ENCODE data around the gene SEMA5A.

The SEMA5A gene, protein sequence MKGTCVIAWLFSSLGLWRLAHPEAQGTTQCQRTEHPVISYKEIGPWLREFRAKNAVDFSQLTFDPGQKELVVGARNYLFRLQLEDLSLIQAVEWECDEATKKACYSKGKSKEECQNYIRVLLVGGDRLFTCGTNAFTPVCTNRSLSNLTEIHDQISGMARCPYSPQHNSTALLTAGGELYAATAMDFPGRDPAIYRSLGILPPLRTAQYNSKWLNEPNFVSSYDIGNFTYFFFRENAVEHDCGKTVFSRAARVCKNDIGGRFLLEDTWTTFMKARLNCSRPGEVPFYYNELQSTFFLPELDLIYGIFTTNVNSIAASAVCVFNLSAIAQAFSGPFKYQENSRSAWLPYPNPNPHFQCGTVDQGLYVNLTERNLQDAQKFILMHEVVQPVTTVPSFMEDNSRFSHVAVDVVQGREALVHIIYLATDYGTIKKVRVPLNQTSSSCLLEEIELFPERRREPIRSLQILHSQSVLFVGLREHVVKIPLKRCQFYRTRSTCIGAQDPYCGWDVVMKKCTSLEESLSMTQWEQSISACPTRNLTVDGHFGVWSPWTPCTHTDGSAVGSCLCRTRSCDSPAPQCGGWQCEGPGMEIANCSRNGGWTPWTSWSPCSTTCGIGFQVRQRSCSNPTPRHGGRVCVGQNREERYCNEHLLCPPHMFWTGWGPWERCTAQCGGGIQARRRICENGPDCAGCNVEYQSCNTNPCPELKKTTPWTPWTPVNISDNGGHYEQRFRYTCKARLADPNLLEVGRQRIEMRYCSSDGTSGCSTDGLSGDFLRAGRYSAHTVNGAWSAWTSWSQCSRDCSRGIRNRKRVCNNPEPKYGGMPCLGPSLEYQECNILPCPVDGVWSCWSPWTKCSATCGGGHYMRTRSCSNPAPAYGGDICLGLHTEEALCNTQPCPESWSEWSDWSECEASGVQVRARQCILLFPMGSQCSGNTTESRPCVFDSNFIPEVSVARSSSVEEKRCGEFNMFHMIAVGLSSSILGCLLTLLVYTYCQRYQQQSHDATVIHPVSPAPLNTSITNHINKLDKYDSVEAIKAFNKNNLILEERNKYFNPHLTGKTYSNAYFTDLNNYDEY

DNA sequence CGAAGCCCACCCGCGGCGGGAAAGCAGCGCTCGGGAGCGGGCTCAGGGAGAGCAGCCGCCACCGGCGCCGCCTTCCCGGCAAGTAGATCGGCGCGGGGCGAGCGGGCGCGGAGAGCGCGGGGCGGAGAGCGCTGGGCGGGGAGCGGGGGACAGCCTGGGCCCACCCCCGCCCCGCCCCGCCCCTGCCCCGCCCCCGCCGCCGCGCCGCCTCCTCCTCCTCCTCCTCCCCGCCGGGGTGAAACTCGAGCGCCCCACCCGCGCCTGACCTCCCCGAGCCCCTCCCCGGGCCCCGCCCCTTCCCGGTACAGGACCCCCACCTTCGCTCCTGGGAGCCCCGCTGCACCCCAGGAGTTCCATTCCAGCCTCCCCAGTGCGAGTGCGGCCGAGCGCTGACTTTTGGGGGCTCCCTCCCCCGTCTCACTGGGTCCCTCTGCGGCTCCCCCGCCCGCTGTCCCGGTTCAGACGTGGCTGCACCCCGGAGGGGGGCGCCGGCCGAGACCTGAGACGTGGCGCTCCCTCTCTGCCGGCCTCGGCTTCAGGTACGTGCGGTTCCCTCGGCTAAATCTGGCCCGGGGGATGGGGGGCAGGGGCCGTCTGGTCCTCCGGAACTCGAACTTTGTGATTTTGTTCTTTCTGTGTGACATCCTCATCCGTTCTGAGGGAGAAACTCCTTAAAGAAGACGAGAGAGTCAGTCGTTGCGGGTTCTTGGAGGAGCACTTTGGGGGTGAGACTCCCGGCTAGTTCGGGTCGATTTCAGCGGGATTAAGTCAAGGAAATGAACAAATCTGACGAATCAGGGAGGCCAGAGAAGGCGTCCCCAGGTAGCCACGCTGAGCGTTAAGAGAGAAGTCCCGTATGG lies at the start of gene SEMA5A:
Gene SEMA5A (minus strand): TSS at position 84 of the 860 bp plus-strand sequence. CDS start 166,129 bp downstream, outside the sequence.
- no peak for DNase-seq

DNA sequence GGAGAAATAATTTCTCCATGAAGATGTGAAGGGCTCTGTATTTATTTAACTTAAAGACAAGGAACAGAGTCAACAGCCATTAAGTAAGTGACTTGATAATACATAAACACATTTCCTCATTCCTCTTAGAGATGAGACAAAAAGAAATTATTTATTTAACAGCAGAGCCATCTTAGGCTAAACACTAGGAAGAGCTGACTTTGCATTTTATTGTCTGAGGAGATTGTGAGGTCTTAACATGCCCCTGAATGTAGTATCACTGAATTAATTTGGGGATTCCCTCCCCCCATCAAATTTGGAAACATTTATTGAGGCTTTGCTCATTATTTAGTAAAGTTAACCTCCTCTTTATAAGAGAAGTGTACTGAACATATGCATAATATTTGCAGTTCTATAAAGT lies 49.0 kb upstream of the SEMA5A start:
- no peak for DNase-seq

DNA sequence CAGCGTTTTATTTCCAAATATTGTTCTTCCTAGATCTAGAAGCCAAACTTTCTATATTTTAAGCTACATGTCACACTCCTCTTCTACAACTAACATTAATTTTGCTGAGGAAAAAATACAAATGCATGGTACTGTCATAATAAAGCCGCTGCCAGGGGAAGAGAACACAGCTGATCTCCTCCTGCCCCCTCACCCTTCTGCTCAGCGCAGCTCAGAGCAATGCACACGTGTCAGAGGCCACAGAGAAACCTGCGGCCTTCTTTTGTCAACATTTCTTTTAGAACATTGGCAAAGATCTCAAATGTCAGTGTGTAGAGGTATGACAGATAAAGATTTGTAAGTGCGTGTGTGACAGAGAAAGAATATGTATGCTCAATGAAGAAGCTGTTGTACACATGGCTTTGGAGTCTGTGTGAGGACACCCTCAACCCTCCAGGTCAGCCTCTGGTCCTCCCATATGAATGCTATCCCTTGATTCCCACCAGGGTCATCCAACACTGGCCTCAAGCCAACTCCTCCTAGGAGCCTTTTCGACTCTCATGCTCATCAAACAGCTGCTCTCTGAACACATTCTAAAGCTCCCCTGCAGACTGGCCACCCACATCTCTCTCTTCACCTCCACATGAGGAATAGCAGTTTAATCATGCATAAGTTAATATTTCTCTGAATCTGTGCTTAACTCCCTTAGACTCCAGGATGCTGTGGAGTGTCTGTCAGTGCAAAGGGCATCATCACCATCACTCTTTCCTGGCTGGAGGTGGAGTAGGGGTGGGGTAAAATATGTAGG lies 43.4 kb upstream of the SEMA5A start:
- DNase-seq = no peak

DNA sequence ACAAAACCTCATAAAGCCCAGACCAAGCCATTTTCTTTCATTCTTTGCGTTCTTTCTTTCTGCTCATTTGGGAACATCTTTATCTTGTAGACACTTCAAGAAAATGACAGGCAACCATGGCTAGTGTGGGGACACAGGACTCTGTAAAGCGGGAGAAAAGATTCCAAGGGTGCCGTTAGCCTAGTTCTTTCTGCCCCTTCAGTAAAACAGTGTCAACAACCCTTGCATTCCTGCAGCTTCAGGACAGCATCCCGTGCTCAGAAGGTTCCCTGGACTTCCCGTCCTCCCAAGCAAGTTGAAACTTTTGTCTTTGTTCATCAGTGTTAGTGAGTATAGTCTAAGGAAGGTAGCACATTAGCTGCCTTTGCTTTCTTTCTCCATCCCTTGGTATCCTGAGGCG lies 42.4 kb upstream of the SEMA5A start:
- no peak for DNase-seq

- DNase-seq = no peak
Observed at GRCh38 chr5:9587135-9587534, 41.3 kb upstream of the SEMA5A start.

GRCh38 chr5:9582406-9582805 lies 36.5 kb upstream of the SEMA5A start:
- DNase-seq = no peak

GRCh38 chr5:9573796-9574195 lies 27.9 kb upstream of the SEMA5A start:
- DNase-seq = no peak

GRCh38 chr5:9572246-9572645 lies 26.4 kb upstream of the SEMA5A start:
- no peak for DNase-seq

GRCh38 chr5:9570876-9571275 lies 25.0 kb upstream of the SEMA5A start:
- no peak for DNase-seq

- DNase-seq = no peak
Observed at GRCh38 chr5:9567039-9567438, 21.2 kb upstream of the SEMA5A start.

GRCh38 chr5:9564752-9565151 lies 18.9 kb upstream of the SEMA5A start:
- DNase-seq = no peak

DNA sequence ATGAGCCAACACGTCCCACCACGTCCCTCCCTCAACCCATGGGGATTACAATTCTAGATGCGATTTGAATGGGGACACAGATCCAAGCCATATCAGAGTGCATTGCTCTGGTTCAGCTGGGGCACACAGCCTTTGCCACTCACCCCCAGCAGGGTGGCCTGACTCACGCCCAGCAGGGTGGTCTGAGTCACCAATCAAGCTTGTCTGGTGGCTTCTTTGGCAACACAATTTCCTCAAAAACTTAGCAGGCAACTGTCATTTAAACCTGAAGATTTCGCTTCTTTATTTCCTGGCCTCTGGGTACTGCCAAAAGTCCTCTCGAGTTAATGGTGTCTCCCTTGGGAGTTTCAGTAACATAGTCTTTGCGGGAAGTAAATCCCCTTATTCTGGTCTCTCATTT lies 16.3 kb upstream of the SEMA5A start:
- no peak for DNase-seq

DNA sequence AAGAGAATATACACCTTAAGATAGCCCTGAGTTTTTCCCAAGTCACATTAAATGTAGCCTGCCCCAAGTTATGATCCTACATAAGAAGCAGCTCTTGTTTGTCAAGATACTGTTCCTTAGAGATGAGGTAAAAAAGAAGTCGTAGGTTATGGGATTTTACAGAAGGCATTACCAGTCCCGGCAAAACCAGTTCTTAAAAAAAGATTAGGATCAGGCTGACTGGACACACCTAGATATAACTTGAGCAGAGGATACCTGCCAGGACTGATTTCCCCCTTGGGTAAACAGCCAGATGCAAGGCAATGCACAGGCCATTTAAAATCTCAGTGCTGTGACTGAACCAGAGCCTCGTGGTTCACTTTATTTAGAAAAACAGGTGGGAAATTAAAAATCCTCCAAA lies 14.1 kb upstream of the SEMA5A start:
- DNase-seq = no peak

DNA sequence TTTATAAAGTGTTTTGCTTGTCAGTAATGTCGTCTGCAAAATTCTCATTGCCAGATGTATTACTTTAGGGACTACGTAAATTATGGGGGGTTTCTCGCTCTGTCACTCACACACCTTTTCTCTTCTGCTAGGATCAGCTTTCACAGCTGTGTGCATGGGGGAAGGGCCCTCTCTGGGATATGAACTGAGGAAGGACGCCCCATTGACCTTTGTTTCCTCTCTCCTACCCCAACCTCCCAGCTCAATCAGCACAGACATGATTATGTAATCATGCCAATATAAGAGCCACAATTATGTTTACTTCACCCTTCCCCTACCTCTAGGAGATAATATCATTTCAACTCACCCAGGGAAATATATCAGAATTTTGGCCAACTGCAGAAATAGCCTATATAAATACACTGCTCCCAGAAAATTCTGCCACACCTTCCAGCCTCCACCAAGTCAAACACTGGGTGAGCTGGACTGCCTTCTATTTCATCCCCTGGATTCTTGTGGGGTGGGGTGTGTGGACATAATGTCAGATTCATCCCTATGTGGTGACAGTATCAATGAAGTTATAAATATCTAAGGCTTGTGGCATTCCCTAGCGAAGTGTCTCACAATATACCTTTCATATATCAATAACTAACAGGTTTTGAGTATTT lies 12.6 kb upstream of the SEMA5A start:
- no peak for DNase-seq

GRCh38 chr5:9557696-9558095 lies 11.8 kb upstream of the SEMA5A start:
- DNase-seq = no peak

DNA sequence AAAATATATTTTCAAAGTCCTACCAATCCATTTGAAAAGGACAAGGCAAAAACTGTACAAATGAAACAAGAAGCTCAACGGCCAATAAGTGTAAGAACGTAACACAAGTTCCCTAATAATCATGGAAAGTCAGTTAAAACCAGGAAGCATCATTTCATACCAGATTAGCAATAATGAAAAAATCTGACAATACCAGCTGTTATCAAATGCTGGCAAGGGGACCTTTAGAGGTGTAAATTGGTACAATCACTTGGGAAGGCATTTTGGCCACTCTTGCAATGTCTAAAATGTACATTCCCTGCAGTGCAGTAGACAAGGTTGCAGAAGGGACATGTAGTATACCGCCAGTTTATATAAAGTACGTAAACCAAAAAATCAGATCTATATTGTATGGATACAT lies 10.1 kb upstream of the SEMA5A start:
- DNase-seq = no peak

DNA sequence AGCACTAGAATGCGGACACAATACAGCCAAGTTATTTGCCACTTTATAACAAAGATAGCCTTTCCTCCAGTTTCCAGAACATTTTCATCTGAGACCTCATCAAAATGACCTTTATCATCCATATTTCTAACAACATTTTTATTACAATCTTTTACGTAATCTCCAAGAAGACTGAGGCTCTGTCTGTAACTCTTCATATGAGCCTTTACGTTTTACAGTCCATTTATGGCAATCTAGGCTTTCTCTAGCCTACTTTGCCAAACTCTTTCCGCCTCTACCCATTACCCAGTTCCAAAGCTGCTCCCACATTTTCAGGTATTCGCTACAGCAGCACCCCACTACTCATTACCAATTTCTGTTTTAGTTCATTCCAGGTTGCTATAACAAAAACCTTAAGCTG lies 8.2 kb upstream of the SEMA5A start:
- no peak for DNase-seq

- DNase-seq = no peak
Observed at GRCh38 chr5:9553561-9553960, 7.7 kb upstream of the SEMA5A start.

DNA sequence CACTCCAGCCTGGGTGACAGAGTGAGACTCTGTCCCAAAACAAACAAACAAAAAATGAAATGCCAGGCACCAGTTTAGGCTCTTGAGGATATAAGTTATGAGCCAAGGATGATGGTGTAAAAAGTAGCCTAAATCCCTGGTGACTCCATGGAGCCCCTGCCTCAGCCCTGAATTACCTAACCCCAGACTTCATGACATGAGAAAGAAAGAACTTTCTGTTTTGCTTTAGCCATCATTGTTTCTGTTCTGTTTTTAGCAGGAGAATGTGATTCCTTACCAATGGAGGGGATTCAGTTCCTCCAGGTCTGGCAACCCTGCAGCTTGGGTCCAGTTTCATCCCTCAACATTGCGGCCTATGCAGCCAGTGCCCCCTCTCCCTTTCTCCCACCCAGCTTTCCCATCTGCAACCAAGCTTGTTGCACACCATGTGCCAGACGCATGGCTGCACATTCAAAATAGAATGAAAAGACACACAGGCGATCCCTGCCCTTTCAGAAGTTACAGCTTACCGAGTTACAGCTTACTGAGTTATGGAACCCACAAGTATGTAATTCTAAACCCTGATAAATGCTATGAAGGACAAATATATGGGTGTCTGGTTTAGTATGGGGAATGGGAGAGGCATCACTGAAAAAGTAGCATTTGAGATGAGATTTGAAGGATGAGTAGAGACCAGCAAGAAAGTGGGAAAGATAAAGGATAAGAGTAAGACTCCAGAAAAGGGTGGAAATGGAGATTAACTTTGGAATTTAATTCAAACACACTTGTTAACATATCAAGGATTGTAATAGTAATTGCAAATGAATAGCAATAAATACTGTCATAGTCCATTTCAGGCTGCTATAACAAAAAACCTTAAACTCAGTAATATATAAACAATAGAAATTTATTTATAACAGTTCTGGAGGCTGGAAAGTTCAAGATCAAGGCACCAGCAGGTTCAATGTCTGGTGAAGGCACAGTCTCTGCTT lies 6.0 kb upstream of the SEMA5A start:
- DNase-seq = no peak

DNA sequence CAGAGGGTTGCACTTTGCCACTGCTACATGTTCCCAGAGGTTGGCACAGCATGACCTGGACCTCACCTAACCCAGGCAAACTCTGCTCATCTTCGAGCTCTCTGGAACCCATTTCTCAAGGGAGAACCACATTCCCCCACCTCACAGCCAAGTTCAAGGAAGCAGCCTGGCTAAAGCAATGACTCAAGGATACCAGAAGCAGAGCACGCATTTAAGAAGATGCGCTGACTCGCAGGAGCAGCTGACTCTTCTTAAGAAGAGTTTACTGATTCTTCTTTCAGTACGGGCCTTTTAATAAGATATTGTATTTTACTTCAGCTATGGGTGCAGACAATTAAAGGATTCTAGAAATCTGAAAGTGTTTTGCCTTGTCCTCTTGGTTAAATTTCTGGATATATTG lies 4.1 kb upstream of the SEMA5A start:
- DNase-seq = no peak
